Smooth muscle cell (in vitro differentiated cells): ENCODE results near the gene CADPS2. TPM values are rescaled to one million over a fixed set of nuclear protein-coding genes. Genes with fewer than 3 reads are reported as not detected.

Experiments used
- DNase-seq: peaks from one replicate; lab custom pipeline; 2025; ENCODE audit not compliant: unreplicated experiment; lab: John Stamatoyannopoulos, UW
- H2AFZ ChIP-seq: fragments of 200-600 bp; sonication (generic); 2 replicates; pipeline ENCODE4 v1.6.0; 2016; ENCODE audit warnings: antibody characterized with exemption, low read depth, mild to moderate bottlenecking
- H3F3A ChIP-seq: fragments of 200-600 bp; sonication (generic); 2 replicates; pipeline ENCODE4 v1.6.0; 2017; ENCODE audit warnings: antibody characterized with exemption, low read depth
- H3K27ac ChIP-seq: fragments of 200-600 bp; sonication (generic); 2 replicates; pipeline ENCODE4 v1.5.1; 2016; ENCODE audit warnings: low read depth, mild to moderate bottlenecking
- H3K27me3 ChIP-seq: fragments of 200-600 bp; sonication (generic); 2 replicates; pipeline ENCODE4 v1.6.1; 2016; ENCODE audit warnings: low read depth, mild to moderate bottlenecking
- H3K36me3 ChIP-seq: fragments of 200-600 bp; sonication (generic); 2 replicates; pipeline ENCODE4 v1.5.1; 2016; ENCODE audit warnings: low read depth
- H3K4me1 ChIP-seq: fragments of 200-600 bp; sonication (generic); 2 replicates; pipeline ENCODE4 v1.5.1; 2016; ENCODE audit warnings: low read depth
- H3K4me2 ChIP-seq: fragments of 200-600 bp; sonication (generic); 2 replicates; pipeline ENCODE4 v1.6.0; 2016; ENCODE audit warnings: mild to moderate bottlenecking
- H3K4me3 ChIP-seq: fragments of 200-600 bp; sonication (generic); 2 replicates; pipeline ENCODE4 v1.5.1; 2016; ENCODE audit warnings: mild to moderate bottlenecking
- H3K79me2 ChIP-seq: fragments of 200-600 bp; sonication (generic); 2 replicates; pipeline ENCODE4 v1.6.0; 2016; ENCODE audit warnings: low read depth, mild to moderate bottlenecking
- H3K9ac ChIP-seq: fragments of 200-600 bp; sonication (generic); 2 replicates; pipeline ENCODE4 v1.6.0; 2016; ENCODE audit warnings: low read depth
- H3K9me3 ChIP-seq: fragments of 200-600 bp; sonication (generic); replicated peaks from 2 replicates; pipeline ENCODE4 v1.5.1; 2016; ENCODE audit warnings: low read depth
- H4K20me1 ChIP-seq: fragments of 200-600 bp; sonication (generic); 2 replicates; pipeline ENCODE4 v1.6.0; 2016; ENCODE audit warnings: low read depth
- CTCF ChIP-seq: fragments of 200-600 bp; sonication (generic); IDR thresholded peaks from 2 replicates; pipeline ENCODE4 v1.5.1; 2017; ENCODE audit warnings: borderline replicate concordance, mild to moderate bottlenecking, antibody characterized with exemption; ENCODE audit not compliant: insufficient read depth, poor library complexity, severe bottlenecking
- WGBS: methylation state at CpG from one replicate; pipeline ENCODE4 v1.1.7; 2016; ENCODE audit warnings: low lambda C conversion rate; 5-methylcytosine and 5-hydroxymethylcytosine counted together
- polyA plus RNA-seq: library from polyadenylated mRNA; unstranded; fragments of >200 nt; fragmentation: Nextera tagmentation; extraction: Ambion mirVana; gene quantifications from 2 replicates; pipeline ENCODE4 v1.2.1, GENCODE V29; 2016
- total RNA-seq: library from RNA; depleted of rRNA; stranded (reverse); fragments of >200 nt; gene quantifications from 2 replicates; pipeline ENCODE4 v1.2.3, GENCODE V29; 2014

Gene CADPS2
- total and polyA plus RNA-seq, 2 experiments from 2014 or later = 8.5 to 15.6 TPM

- Histone ChIP-seq H4K20me1 (no peaks in the 10 kb centered on the region), H3K79me2 (no peaks in the 10 kb centered on the region), H2AFZ (no peak overlapping the region), H3K4me3 (no peak overlapping the region), H3K27me3 (no peaks in the 10 kb centered on the region), H3K4me2 (no peak overlapping the region), H3K9me3 (no peaks in the 10 kb centered on the region), H3F3A (no peaks in the 10 kb centered on the region), H3K27ac (no peak overlapping the region), H3K36me3 (no peaks in the 10 kb centered on the region), H3K4me1 (peaks cover 11% of the 10 kb centered on the region), H3K9ac (no peak overlapping the region)
- TF ChIP-seq CTCF = no peak
- 26% methylated on average over 1 of the region's 1 CpG for WGBS
- DNase-seq = no peak
Observed at GRCh38 chr7:122758501-122758900, 127.8 kb downstream of the CADPS2 start.

GRCh38 chr7:122756860-122757259 lies 129.4 kb downstream of the CADPS2 start:
- H4K20me1 ChIP-seq = no peaks in the 10 kb centered on the region
- WGBS = 90% methylated on average over 1 of the region's 1 CpG
- H3K4me1 ChIP-seq = peaks cover 11% of the 10 kb centered on the region
- no peak overlapping the region for H3K4me3 ChIP-seq
- no peaks in the 10 kb centered on the region for H3K27me3 ChIP-seq
- DNase-seq = no peak
- H3F3A ChIP-seq = no peaks in the 10 kb centered on the region
- TF ChIP-seq CTCF = no peak
- no peaks in the 10 kb centered on the region for H3K9me3 ChIP-seq
- no peak overlapping the region for H2AFZ ChIP-seq
- H3K27ac ChIP-seq = no peak overlapping the region
- no peaks in the 10 kb centered on the region for H3K36me3 ChIP-seq
- H3K9ac ChIP-seq = no peak overlapping the region
- no peak overlapping the region for H3K4me2 ChIP-seq
- no peaks in the 10 kb centered on the region for H3K79me2 ChIP-seq

GRCh38 chr7:122755696-122756095 lies 130.6 kb downstream of the CADPS2 start:
- 76% methylated on average over 2 of the region's 2 CpGs for WGBS
- no peak overlapping the region for H2AFZ ChIP-seq

More at GRCh38 chr7:122755696-122756095, 130.6 kb downstream of the CADPS2 start:
- no peak overlapping the region for H3K9ac ChIP-seq
- H3F3A ChIP-seq = no peaks in the 10 kb centered on the region
- no peaks in the 10 kb centered on the region for H4K20me1 ChIP-seq
- no peaks in the 10 kb centered on the region for H3K9me3 ChIP-seq
- no peak overlapping the region for H3K4me2 ChIP-seq
- H3K27ac ChIP-seq = no peak overlapping the region
- no peaks in the 10 kb centered on the region for H3K36me3 ChIP-seq
- TF ChIP-seq CTCF = no peak
- no peaks in the 10 kb centered on the region for H3K79me2 ChIP-seq
- peaks cover 14% of the 10 kb centered on the region for H3K4me1 ChIP-seq
- H3K4me3 ChIP-seq = no peak overlapping the region
- no peaks in the 10 kb centered on the region for H3K27me3 ChIP-seq
- DNase-seq = no peak
